HuH-7.5 (cell line): ENCODE results near the gene OXCT2.

Experiments
- DNase-seq: peaks from one replicate; pipeline ENCODE4 v3.0.0; 2011; ENCODE audit warnings: low spot score

OXCT2 gene

DNA sequence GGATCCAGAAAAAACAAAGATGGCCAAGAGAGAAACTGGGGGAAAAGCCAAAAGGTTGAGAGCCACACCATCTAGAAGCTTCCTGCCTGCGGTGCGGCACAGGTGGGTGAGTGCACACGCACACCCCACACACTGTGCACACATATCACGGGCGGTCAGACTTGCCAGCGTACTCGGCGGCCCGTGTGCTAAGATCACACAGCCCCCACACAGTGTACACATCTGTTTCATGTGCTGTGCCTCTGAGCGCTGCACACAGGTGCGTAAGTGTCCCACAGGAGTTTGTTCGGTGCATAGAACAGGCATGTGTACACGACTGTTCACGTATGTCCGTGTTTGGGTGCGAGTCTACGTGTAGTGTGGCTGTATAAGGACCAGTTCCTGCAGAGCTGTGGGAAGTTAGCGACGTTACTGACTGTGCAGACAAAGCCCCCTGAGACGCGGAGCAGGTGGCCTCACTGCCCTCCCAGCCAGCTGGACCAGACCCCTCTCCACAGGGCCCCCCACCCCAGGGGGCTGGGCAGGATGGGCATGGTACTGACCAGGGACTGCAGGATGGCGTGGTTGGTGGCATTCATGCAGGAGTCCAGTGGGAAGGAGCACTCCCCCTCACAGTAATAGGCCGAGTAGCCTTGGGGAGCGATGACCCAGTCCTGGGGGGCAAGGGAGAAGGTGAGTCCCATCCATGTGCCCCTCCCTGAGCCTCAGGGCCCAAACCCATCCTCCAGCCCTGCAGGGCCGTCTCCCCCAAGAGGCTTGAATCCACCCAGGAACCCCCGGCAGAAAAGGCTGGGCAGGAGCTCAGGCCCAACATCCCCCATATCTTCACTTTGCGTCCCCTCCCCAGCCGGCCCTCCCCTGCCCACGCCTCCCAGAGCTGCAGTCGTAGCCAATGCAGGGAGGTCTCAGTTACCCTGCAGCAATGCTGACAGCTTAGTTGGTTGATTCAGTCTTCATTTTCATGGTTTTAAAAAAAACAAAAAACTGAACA is 8.3 kb downstream of the OXCT2 start:
- DNase-seq = no peak

DNA sequence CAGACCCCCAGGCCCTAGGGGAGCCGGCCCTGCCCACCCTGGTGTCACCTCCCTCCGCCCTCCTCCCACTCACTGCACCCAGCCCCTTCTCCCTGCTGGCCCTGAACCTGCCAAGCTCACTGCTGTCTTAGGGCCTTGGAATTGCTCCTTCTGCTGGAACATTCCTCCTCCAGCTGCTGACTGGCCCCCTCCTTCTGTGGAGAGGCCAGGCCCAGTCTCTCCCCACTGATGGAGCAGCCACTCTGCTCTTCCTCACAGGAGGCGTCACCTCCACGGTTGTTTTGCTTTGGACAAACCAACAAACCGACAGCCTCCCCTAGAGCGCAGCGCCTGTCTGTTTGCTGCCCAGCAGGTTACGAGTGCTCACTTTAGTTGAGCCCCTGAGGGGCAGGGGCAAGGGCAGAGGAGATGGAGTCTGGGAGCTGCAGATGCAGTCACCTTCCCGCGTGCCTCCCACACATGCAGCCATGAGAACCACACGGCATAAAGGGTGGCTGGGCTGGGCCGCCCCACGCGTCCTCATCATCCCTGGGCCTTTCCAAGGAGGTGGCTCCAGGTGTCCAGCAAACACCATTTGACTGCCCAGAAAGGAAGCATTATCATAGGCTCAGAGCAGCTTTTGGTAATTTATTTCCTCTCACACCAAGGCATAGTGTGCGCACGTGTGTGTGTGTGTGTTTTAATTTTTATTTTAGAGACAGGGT is 9.4 kb downstream of the OXCT2 start:
- no peak for DNase-seq

DNA sequence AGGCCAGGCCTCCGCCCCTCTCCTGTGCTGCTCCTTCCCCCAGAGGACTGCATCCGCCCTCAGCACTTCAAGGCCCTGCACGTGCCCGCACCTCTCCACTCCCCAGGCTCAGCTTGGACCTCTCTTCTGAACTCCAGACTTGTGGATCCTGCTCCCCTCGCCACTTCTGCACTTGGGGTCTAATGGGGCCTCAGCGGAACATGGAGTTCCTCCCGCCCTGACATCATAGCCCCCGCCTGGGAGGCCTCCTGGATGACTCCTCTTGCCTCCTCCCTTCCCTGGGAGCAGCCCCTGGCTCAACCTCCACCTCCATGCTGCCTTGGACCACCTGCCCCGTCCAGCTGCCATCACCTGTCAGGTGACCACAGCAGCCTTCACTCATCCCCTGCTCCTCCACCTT is 10.1 kb downstream of the OXCT2 start:
- no peak for DNase-seq

DNA sequence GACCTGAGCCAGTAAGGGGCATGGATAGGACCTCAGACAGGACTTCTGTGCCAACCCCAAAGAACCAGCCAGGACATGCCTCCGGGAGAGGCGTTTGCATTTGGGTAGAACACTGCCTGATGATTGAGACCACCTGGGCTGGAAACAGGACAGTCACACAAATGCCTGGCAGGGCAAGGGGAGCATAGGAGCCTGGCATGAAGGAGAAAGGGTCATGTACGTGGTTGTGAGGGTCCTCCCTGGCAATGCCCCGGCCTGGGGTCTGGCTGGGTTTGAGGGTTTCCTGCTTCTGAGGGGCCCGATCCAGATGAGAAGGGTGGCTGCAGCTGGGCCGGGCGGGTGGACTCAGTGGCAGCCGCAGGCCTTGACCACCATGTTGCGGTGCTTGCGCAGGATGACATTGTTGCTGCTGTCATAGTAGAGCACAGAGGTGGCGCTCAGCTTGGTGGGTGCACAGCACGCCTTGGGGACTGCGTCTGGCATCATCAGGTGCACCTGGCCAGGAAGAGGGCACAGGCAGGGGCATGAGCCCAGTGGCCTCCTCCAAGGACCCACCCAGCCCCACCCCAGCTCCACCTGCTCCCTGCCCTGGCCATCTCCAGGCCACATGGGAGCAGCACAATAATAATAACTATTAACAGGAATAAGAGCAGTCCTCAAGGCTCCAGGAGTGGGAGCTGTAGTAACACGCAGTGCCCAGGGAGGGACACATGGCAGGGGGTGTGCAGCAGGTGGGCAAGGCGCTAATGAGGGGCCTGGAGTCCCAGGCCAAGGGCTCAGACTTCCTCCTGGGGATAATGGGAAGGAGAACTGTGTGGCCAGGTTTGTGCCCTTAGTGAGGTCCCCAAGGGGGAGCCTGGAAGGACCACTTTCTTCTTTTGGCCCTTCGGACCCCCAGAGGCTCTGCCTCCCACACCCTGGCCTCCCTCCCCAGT is 10.8 kb downstream of the OXCT2 start:
- no peak for DNase-seq

DNA sequence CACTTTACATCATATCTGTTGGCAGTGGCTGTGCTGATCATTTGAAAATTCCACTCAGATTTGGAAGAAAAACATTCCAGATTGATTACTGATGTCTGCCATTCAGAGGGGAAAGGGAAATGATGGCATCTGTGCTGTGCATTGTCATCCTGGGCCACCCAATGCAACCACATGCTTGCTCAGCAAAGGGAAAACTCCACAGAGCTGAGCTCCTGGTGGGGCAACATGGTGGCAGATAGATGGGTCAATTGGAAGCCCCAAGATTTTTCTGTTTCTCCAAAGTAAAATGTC is 11.8 kb downstream of the OXCT2 start:
- no peak for DNase-seq

DNA sequence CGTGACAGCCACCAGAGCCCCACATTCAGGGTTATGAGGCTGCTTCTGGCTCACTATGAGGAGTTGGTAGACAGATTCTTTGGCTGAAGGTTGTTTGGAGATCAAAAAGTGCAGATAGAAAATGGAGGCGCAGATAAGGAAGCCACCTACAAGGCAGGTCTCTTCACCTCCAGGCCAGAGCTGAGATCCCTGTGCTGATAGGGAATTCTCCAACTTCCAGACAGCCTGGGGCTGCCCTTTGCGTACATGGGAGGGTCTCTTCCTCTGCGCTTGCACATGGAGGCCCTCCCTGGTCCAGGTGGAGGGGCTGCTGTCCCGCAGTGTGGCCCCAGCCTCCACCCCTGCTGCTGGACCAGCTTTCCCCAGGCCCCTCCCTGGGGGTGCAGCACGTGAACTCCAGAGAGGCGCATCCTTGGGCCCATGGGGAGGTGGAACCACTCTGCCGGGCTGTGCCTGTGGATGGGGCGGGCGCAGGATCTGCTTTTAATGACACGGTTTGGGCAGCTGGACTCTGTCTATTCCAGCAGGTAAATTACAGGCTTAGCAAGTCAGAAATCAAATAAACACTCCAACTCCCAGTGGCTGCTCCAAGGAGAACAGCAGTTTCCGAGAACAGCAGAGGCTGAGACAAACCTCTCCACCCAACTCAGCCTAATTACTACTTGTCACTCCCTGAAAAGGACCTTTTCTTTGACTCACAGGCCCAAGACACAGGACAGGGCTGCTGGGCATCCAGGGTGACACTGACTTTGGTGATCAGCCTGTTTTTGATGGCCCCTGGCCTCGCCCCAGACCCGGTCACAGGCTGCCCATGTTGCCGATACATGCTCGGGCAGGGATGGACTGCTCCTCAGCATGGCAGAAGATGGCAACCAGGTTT is 12.4 kb downstream of the OXCT2 start:
- no peak for DNase-seq

DNA sequence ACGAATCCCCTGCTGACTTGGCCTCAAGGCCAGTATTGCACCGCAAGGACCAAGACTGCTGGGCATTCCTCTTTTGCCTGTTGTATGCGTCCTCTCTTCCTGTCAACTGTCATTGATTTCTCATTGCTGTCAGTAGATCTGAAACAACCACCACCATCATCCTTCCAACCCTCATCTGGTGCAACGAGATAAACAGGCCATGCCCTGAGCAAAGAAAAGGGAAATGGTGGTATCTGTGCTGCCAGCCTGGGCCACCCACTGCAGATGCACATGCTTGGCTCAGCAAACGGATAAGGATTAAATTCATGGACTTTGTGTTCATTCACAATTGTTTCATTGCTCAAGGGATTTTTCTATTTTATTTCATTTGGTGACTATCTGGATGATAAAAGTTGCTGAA is 13.6 kb downstream of the OXCT2 start:
- DNase-seq = no peak

DNA sequence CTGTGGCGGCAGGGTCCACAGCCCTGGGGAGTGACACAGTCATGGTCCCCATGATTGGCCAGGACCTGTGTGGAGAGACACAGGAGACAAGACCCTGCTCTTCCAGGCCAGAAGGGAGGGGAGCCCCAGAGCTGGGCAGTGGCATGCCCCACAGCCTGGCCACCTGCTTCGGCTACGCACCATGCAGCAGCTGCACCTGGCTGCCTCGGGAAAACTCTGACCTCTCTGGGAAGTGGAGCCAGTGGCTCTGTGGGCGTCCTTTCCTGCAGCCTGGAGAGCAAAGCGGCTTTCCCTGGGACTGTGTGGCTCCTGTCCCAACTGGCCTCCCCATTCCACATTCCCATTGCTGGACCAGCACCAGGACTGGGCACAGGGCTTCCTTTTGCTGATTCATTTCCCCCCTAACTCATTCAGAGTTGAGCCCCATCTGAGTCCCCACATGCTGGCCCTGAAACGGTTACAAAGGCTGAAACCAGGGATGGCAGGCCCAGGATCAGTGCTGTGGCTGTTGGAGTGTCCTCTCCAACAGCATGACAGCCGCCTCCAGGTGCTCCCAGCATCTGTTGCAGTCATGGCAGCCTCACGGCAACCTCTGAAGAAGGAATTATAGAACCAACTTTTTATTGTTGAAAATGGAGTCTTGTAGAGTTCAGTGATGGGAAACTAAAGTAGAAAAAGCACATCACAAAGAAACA is 15.0 kb downstream of the OXCT2 start:
- no peak for DNase-seq

DNA sequence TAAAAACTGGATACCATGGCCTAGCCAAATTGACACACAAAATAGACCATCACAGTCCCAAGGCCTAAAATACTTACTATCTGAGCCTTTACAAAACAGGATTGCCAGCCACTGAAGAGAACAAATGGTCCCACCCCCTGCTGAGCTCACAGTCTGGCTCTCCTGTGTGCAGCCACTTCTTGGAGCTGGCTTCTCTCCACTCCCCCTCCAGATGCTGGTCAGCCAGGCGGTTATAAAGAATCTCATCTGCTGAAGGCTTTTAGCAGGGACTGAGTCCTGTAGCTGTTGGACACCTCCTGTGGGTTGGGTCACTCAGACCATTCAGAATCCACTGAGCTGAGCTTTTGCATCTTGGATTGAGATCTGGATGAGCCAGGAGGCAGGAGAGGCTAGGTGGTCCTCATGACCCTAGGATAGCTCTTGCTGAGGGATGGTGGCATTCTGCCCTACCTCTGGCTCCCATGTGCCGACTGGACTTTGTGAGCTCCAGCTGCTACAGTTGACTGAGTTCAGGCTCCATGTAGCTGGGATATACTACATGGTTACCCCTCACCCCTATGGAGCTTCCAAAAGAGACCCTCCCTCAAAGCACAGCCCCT is 16.1 kb downstream of the OXCT2 start:
- no peak for DNase-seq

DNA sequence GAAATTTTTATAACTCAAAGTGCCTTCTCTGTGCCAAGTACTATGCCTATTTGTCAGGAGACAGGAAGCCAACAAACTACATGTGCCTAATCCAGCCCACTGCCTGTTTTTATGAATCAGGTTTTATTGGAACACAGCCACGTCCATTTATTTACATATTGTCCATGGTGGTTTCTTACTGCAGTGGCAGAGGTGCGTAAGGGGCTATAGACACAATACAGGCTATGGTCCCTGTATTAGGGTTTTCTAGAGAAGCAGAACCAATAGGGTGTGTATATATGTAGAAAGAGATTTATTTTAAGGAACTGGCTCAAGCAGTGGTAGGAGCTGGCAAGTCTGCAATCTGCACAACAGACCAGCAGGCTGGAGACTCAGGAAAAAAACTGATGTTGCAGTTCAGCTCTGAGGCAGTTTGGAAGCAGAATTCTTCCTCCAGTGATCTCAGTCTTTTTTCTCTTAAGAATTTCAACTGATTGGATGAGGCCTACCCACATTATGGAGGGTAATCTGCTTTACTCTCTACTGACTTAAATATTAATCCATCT is 17.1 kb downstream of the OXCT2 start:
- DNase-seq = no peak

DNA sequence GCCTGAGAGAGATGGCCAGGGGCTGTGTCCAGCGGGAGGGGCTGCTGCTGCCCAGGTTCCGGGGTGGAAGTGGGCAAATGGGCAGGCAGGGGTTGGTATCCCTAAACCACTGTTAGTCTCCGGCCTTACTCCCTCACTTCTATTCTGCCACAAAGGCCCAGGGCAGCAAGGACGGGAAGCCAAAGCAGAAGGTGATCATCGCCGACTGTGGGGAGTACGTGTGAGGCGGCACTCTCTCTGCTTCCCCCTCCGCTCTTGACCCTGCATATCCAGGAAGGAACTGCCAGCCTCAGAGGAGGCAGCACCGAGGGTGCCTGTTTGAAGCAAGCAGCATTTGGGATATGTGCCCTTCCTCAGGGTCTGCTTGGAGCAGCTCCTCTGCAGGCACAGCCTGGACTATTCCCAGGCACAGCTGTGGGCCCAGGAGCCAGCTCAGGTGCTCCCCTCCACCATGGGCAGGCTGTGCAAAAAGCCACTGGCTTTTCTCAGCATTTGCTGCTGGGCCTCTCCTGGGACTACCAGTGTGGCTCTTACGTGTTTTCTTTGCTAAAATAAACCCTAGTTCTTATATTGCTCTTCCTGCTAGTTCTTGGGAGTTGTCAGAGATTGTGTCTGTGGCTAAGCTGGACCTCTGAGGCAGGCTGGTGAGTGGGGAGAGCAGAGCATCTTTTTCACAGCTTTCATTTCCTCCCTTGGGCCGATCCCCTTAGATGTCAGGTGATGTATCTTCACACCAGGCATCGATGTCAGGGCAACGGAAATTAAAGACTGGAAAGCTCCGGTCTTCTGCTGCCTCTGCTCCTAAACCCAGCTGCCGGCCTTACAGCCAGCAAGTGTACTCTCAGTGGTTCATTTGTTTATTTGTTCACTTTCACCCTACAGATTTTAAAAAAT is 17.8 kb downstream of the OXCT2 start:
- no peak for DNase-seq

DNA sequence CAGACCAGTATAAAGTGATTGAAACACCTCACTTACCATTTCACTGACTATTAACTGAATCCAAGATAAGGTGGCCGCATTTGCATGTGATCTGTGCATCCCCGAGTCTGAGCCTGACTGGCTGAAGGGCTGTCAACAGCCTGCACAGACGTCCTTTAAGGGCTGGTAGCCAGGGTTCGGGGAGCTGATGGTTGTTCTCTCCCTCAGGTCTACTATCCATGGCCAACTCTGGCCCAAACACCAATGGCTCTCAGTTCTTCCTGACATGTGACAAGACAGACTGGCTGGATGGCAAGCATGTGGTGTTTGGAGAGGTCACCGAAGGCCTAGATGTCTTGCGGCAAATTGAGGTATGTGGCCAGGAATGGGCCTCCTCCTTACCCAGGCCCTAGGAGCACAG is 18.4 kb downstream of the OXCT2 start:
- DNase-seq = no peak

DNA sequence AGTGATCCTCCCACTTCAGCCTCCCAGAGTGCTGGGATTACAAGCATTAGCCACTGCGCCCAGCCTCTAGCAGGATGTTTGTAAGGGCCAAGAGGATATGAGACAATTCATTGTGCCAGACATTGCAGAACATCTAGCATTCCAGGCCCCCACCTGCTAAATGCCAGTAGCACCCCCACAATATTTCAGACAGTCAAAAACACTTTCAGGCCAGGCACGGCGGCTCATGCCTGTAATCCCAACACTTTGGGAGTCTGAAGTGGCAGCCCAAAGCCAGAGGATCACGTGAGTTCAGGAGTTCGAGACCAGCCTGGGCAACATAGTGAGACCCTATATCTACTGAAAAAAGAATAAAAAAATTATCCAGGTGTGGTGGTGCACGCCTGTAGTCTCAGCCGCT is 19.6 kb downstream of the OXCT2 start:
- DNase-seq = no peak

DNA sequence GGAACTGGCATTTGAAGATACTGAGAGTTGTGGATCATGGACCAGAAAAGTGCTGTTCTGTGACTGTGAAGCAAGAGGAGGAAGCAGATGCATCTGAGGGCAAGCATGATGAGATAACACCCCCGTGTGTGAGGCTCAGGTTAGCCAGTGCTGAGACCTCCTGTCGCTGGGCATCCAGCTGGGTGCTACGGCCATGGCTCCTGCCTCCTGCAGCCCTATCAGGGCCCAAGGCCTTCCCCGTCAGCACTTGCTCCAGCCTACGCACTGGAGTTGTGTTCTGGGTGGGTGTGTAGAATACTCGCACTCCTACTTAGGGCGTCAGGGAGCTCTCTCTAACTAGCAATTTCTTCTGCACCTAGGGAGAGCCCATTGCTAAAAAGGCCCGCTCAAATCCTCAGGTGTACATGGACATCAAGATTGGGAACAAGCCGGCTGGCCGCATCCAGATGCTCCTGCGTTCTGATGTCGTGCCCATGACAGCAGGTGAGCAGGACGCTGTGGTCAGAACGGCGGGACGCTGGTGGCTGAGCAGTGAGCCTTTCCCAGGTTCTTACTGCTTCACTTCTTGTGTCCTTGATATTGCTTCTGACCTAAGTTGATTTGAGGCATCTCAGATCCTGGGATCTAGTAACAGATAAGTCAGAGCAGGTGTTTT is 26.0 kb downstream of the OXCT2 start:
- DNase-seq = no peak

DNA sequence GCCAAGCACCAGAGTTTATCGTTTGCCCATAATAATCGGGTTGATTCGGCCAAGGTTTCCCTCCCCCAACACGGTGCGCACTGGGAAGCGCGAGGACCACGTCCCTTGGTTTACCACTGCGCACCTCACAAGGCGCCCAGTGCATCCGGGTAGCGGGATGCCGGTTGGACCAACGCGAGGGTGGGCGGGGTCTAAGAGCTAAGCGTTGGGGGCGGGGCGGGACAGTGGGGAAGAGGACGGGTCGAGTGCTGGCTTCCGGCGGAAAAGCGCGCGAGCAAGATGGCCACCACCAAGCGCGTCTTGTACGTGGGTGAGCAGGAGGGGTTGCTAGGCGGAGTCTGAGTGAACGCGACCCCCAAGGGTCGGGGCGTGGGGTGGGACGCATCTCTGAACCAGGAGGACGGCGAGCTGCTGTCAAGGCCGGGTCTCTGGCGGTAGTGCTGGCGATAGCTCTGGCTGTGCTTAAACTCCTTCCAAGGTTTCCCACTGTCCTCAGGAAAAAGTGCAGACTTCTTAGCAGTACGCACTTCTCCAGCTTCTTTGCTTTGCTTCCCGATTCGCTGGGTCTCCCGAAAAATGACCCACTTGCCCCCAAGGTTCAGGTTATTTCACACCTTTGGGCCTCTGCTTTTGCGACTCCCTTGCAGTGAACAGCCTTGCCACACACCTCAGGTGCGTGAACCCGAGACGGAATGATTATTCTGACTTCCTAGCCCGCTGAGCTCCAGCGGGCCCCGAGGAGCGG is 32.4 kb downstream of the OXCT2 start, which contains the start of gene PPIE:
Gene PPIE (plus strand): TSS at position 261 of the 745 bp plus-strand sequence. CDS start 19 bp downstream, at position 280.
- DNase-seq = peak; percentile 47

DNA sequence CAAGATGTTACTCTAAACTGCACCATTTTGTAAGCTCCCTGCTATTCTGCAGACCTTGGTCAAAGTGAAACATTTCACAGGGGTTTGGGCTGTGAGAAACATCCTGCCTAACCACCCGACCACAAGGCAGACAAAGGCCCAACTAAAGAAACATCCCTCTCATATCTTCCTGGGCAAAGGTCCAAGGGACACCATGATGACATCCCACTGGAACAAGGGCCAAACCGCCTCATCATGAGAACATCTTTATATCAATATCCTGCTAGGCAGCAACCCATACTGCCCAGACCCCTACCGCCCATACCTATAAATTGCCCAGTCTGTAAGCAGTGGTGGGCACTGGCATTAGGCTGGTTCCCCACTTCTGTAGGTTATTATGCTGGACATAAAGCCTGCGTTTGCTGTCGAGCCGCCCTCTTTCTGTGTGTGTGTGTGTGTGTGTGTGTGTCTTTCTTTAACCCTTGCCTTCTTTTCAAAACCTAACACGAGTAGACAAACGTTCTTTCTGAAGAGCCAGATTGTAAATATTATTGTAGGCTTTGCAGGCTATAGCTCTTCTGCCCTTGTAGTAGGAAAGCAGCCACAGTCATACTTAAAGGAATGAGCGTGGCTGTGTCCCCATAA is 33.5 kb downstream of the OXCT2 start:
- DNase-seq = no peak

DNA sequence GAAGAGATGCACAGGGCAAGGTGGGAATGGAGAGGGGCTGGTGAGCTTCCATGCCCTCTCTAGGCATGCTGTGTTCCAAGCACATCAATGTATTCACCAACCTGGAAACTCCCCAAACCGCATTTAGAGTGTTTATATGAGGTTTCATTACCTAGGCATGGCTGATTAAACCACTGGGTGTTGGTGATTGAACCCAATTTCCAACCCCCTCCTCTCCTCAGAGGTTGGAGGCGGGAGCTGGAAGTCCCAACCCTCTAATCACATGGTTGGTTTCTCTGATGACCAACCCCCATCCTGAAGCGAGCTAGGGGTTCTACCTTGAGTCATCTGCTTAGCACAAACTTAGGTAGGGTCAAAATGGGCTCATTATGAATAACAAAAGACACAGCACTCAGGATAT is 35.4 kb downstream of the OXCT2 start:
- no peak for DNase-seq
